Tongue (tissue), 2 donors: ENCODE data around the gene ENAH. TPM values are rescaled to one million over a fixed set of nuclear protein-coding genes. Genes with fewer than 3 reads are reported as not detected.

Experiments used
- DNase-seq: peaks from one replicate; pipeline ENCODE4 v3.0.0-alpha.2; 2015
- total RNA-seq: library from RNA; depleted of rRNA; stranded (reverse); fragments of >200 nt; gene quantifications from one replicate; pipeline ENCODE4 v1.2.3, GENCODE V29; 2014

The ENAH gene
- total RNA-seq, 1 donor from 2014 or later = 107 TPM

- DNase-seq = no peak
Measured at GRCh38 chr1:225556694-225557093, 96.2 kb downstream of the ENAH start.

- DNase-seq = no peak
Measured at GRCh38 chr1:225555821-225556220, 97.1 kb downstream of the ENAH start.

DNA sequence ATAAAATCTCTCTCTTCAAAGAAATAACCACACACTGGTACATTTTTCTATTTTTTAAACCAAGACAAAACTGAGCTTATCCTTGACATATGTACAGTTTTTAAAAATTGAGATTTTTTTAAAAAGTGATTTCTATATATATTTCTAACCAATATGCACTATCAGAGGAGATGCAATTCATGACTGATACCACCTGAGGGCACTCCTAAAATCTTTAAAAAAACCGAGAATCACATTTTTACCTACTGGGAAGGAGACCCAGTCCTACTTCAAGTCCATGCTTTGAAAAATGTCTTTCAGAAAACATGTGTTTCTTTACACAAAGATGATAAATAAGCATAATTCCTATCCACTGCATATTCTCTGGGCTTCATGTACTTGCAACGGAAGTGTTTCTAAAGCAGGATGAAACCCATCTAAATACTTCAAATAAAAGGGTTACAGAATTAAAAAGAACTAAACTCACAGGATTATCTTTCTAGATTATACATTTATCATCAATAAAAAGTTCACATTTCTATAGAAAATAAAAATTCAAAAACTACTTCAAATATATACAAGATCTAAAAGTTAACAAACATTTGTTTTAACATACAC, 98.6 kb downstream of the ENAH start:
- DNase-seq = peak; percentile 65

DNA sequence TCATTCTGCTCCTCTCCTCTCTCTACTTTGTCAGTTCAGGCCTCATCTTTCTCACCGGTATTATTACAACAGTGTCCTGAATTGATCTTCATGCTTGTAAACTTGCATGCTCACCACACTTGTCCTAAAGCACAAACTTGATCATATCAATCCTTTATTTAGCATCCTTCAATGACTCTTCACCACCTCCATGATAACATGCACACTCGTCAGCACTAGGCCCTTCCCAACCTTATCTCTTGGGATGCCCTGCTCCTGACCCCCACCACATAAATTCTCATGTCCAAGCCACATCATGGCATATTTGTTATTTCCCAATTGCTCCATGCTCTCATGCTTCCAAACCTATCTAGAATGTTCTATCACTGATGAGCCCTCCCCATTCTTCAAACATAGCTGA, 103.1 kb downstream of the ENAH start:
- DNase-seq = no peak

DNA sequence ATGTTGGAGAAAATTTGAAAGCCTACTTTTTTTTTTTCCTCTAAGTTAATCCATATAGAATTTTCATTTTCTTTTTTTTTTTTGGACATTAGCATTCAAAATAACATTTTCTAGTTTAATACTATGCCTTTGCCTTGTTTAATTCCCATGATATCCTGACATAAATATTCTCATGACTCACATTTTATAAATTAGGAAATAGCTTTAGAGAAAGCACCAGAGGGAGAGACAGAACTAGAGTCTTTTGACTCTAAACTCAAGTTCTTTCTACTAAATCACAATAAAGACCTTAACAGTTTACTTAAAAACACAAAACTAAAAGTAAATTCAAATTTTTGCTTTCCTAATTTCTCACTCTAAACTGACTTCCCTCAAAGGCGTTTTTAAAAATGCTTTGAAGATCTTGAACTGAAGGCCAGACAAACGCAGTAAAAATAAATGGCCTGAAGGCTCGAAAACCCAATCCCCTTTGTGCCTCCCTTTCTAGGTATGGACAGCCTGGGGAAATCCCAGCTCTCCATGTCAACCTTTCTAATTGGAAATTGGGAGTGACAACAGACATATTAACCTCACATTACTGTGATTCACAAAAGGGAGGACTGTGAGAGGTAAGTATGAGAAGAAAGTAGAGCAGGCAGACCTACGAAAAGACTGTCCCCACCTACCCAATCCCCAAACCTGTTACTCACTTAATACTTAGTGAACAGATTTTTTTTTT, 104.6 kb downstream of the ENAH start:
- DNase-seq = no peak

- DNase-seq = no peak
Measured at GRCh38 chr1:225545649-225546048, 107.3 kb downstream of the ENAH start.

- no peak for DNase-seq
Measured at GRCh38 chr1:225544924-225545323, 108.0 kb downstream of the ENAH start.

- DNase-seq = no peak
Measured at GRCh38 chr1:225544263-225544662, 108.7 kb downstream of the ENAH start.

- no peak for DNase-seq
Measured at GRCh38 chr1:225543350-225543749, 109.6 kb downstream of the ENAH start.

- no peak for DNase-seq
Measured at GRCh38 chr1:225541383-225541782, 111.5 kb downstream of the ENAH start.

DNA sequence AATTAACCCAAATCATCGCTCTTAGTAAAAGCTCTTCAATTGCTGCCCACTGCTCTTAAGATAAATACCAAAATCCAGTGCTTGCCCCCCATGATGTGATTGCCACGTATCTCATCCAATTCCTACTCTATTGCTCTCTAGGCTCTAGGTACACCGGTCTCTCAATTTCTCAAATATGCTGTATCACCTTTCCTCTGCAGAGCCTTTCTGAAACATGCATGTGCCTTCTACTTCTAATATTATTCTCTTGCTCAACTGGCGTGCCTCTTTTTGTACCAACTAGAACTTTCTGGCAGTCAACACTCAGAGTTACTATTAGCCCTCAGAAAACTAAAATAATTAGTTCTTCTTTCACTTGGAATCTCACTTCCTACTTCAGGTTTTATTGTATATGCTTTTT, 113.3 kb downstream of the ENAH start:
- DNase-seq = no peak

- DNase-seq = no peak
Measured at GRCh38 chr1:225539069-225539468, 113.9 kb downstream of the ENAH start.

- DNase-seq = no peak
Measured at GRCh38 chr1:225537554-225538251, 115.2 kb downstream of the ENAH start.

DNA sequence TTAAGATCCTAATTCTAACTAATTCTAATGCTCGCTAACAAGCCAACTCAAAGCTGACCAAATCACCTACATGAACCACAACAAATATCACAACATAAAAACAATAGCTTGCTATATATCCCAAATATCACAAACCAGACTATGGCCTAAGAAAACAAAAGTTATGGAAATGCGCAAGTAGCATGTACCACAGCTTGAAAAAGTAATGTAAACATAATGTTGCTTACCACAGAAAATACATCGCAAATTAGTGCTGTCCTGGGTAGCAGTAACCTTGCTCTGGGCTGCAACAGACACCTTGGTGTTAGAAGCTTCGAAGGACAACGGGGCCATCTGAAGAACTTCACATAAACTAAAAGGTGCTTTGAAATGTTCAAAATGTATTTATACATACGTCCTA, 117.6 kb downstream of the ENAH start:
- no peak for DNase-seq

- no peak for DNase-seq
Measured at GRCh38 chr1:225534772-225535171, 118.2 kb downstream of the ENAH start.

DNA sequence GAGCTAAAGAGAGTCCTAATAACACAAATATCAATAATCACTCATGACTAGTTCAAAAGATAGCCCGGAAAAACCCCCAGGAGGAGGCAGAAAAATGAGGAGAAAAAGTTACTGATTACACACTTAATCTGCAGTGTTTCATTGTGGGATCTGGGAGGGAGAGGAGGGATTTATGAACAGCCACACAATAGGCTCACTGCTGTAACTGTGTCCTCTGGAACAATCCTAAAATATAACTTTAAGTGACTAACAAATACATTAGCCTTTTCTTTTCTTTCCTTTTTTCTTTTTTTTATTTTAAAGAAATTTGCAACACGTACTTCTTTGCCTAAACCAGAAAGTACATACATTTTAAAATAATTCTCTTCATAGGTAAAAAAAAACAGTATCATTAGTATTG, 118.8 kb downstream of the ENAH start:
- DNase-seq = no peak

- no peak for DNase-seq
Measured at GRCh38 chr1:225533238-225533637, 119.7 kb downstream of the ENAH start.

DNA sequence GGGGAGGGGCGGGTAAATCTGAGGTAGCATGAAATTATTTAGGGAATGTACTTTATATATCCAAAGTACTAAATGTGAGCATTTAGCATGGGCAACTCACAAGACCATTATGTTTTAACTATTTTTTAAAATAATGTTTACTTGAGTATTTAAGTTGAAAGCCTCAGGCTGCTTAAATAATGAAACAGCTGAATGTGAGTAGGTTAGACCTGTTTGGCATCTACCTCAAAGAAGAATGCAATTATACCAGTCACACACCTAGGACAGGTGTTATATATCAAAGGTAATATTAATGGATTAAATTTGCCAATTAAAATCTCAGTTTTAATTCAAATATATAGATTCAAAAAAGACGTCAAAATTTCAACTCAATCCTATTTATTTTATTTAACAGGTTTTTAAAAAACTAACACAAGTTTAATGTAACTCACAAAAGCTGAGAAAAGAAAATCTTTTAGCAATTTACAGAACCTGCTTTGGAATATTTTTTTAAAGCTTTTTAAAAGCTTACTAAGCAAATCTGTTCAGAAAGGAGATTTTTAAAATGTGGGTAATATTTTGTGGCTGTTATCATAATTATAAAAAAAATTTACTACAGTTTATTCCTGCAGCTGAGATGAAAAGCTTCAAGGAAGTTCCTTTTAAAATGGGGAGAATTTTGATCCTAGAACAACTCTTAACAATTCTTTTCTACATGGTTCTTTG, 120.5 kb downstream of the ENAH start:
- no peak for DNase-seq

GRCh38 chr1:225529726-225530125, 123.2 kb downstream of the ENAH start:
- no peak for DNase-seq

- no peak for DNase-seq
Measured at GRCh38 chr1:225527575-225527974, 125.3 kb downstream of the ENAH start.

GRCh38 chr1:225526878-225527277, 126.0 kb downstream of the ENAH start:
- DNase-seq = peak; percentile 79

DNA sequence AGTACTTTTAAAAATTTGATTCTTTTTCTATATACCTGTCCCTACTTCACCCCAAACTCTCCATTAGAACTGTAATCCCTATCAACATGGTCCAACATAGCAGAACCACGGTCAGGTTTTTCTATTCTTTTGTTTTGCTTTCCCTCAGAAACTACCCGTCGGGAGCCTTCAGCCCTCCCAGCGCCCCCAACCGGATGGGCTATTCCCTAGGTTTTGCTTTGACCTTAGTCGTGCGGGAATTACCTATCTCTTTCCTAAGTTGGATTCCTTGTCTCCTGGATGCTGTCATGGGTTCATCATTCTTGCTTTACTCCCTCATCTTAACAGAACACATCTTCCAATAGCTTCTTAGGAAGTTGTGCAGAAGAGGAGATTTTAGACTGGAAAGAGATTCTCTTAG, 127.5 kb downstream of the ENAH start:
- DNase-seq = no peak

GRCh38 chr1:225524570-225524969, 128.4 kb downstream of the ENAH start:
- no peak for DNase-seq
